GM21737 (cell line): ENCODE results near the gene SNCAIP.

ENCODE experiments used
- ATAC-seq: cut with Tn5 transposase; IDR thresholded peaks from one replicate; pipeline ENCODE4 v1.9.1; 2021; ENCODE audit warnings: mild to moderate bottlenecking, moderate library complexity; ENCODE audit not compliant: unreplicated experiment

SNCAIP gene

DNA sequence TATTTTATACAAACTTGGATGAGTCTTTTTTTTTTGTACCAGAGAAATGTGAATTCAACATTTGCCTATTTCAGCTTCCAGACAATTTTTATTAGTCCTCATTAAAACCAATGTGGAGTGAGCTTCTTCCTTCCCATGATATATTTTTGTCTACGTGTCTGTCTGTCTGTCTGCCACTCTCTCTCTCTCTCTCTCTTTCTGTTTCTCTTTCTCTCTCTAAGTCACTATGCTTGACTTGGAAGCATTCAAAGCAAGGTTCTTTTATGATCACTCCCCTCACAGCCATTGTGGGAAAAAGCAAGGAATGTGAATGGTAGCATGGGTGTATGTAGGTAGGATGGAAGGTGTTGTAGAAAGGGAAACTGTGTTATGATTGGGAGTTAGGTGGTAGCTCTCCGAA, 80.2 kb downstream of the SNCAIP start:
- ATAC-seq = no peak

- ATAC-seq = no peak
Observed at GRCh38 chr5:122392824-122393223, 80.8 kb downstream of the SNCAIP start.

- no peak for ATAC-seq
Observed at GRCh38 chr5:122394284-122394930, 82.4 kb downstream of the SNCAIP start.

DNA sequence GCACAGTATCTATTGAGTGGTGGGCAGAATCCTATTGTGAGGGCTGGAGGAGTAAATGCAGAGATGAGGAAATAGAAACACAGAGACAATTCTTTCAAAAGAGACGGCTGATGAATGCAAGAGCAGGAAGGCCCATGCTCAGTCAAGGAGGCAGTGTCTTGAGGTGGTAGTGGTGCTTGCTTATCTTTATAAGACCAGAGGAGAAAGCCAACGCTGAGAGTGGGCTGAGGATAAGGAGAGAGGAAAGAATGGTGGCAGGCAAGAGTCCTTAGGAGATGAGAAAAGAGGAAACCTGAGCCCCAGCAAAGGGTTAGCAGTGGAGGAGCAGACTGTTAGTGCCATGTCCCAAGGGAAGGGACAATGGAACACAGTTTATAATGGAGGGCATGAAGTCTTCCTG, 86.0 kb downstream of the SNCAIP start:
- no peak for ATAC-seq

DNA sequence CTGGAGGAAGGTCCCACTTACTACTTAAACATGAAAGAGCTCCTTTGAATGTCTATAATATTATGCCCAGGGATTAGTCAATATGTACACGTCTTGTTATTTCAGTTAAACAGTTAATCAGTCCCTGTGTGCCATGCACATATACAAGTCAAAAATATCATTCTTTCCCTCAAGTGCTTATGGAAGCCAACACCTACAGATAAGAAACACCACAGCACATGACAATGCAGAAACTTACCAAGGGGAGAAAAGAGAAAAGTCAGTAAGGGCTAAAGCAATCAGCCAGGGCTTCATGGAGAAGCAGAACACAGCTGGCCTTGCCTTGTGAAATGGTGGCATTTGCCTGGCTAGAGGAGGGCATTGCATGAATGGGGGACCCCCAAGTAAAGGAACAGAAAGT, 88.3 kb downstream of the SNCAIP start:
- no peak for ATAC-seq

GRCh38 chr5:122400938-122401337, 88.9 kb downstream of the SNCAIP start:
- ATAC-seq = no peak

- no peak for ATAC-seq
Observed at GRCh38 chr5:122401976-122402725, 90.1 kb downstream of the SNCAIP start.

GRCh38 chr5:122402955-122403685, 91.1 kb downstream of the SNCAIP start:
- no peak for ATAC-seq

DNA sequence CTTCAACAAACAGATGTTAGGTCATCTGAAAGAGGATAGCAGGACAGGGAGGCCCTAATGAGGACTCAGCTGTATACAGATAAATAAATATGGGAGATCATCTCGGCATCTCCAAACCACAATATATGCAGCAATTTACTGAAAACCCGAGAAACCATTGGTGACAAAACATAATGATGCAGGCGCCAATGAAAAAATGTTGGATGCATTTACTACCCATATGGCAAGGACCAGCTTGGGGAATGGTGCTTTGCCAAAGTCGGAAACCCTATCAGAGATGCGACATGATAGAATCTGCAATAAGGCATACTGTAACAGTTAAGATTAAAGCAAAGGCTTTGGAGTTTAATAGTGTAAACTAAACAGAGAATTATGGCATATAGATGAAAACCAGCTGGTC, 92.0 kb downstream of the SNCAIP start:
- ATAC-seq = no peak

GRCh38 chr5:122404653-122405362, 92.8 kb downstream of the SNCAIP start:
- no peak for ATAC-seq

DNA sequence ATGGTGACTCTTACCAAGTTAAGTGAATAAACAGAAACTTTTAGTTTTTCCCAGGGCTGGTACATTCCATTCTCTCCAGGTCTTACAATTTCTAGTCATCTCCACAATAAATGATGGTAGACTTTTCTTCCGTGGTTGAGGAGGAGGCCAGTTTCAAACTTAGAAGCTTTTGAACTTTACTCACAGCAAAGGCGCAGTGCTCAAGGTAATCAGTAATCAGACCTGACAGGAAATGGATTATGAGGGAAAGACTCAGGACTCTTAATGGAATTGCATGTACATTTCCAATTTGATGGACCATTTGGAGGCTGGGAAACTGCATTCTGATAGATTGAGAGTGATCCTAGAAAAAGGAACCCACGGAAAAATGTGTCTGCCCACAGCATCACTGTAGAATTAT, 93.7 kb downstream of the SNCAIP start:
- ATAC-seq = no peak

DNA sequence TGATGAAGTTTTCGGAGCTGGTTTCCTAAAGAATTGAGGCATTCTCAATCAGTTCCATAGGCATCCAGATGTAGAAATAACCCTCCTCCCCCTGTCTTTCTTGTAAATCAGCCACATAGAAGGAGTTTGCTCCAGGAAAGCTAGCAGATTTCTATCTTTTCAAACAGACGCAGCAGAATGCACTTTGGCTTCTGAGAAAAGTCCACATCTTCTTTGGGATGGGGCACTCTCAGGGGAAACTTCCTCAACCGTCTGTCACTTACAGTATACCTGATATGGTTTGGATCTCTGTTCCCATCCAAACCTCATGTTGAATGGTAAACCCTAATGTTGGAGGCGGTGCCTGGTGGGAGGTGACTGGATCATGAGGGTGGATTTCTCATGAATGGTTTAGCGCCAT, 94.1 kb downstream of the SNCAIP start:
- no peak for ATAC-seq

- no peak for ATAC-seq
Observed at GRCh38 chr5:122408592-122409224, 96.7 kb downstream of the SNCAIP start.

- ATAC-seq = no peak
Observed at GRCh38 chr5:122412966-122413365, 100.9 kb downstream of the SNCAIP start.

DNA sequence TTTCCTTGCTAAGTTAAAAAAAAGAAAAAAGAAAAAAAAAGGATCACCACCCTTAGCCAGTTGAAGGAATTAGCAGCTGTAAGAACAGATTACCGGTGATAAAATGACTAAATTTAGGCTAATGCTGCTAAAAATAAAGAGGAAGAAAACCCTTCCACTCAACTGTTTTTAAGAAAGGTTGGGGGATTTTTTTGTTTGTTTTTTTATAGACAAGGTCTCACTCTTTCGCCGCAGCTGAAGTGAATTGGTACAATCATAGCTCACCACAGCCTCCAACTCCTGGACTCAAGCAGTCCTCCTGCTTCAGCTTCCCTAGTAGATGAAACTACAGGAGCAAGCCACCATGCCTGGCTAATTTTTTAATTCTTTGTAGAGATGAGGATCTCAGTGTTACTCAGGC, 101.7 kb downstream of the SNCAIP start:
- no peak for ATAC-seq

DNA sequence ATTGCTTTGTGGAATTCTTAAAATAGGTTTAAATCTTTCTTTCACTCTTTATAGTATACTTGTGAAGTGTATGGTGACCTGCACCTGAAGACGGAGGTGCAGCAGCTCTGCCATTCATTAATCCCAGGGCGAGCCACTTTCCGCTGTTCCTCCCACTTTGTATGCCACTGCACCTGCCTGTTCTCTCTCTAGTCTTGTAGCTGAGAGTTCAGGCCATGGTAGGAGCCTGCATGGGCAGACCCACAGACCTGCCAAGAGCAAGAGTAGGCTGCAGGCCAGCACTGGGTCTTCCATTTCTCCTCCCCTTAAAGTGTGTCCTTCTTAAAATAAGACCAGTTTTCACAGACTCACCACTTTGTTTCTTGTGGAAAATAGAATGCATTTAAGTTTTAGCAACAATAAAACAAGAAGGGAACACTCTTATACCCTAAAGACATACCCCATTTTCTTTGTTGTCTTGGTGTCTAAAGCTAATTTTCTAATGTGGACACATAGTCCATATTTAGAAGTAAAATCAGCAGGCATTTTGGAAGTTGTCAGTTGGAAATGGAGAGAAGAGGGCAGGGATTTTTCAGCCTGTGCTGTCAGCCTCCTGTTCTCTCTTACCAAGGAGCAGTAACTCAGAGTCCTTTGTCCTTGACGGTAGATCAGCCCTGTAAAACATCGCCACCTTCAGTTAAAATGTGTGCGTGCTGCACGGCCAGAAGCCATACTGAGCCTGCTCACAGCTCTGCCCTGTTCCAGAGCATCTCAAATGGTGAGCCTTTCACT, 103.2 kb downstream of the SNCAIP start:
- ATAC-seq = peak; percentile 67

DNA sequence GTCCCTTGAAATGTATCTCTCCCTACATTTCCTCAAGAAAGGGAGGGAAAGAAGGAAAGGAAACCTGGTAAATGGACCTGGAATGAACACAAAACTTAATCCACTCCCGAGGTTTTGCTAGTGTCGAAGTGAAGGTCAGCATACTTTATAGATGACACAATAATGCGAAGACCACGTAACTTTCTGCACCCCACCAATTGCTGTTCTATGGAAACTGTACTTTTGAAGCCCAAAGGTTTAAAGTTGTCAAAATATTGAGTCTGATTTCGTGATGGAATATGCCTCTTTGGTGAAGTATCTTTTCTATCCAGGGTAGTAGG, 103.7 kb downstream of the SNCAIP start:
- no peak for ATAC-seq

DNA sequence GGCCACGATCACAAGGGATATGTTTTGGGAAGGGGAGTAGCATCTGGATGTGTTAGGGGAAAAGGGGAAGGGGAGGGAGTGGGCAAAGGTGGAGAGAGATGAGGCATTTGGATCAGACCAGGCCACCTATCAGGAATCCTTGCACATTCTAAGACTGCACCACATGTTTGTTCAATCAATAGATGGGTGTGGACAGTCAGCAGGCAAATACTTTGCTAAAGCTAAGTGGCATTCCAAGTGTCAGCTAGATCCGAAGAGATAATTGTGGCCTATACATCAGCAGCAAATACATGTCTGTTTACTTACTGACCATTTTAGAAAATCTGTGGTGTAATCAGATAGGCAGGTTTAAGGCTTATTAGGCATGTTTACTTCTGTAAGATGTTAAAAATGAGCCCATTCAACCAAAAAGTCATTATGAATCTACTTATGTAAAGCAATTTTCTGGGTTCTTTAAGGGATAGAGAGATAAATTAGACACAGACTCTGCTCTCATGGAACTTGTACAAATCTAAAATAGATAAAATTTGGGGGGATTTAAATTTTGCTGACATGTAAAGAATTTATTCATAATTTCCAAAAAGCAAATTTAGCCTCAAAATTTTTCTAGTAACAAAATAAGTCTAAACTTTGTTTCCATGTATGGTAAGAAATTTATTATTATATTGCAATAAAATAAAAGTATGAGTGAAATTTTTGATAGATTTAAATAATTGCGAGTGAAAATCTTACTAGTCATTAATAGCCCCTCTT, 107.3 kb downstream of the SNCAIP start:
- ATAC-seq = no peak

DNA sequence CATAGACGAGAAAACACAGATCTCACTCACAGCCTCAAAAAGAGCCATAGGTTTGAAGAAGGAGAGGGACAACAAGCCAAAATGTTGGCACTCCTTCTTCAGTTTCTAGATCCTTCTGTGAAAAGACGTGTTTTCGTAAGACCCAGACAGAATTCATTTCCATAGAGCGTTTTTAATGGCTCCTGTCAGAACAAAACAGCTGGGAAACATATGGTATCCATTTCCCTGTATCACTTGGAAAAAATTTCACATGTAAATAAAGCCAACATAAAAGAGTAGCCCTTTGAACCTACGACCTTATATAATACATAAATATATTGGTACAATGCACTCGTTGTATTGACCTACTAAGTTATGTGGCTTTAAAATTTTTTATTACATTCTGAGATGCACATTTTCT, 108.1 kb downstream of the SNCAIP start:
- no peak for ATAC-seq
